HG03432 (cell line): ENCODE measurements around the gene ZNF174.

ENCODE experiments used
- ATAC-seq: cut with Tn5 transposase; IDR thresholded peaks from one replicate; pipeline ENCODE4 v1.9.1; 2021; ENCODE audit warnings: mild to moderate bottlenecking, moderate library complexity; ENCODE audit not compliant: unreplicated experiment

Gene ZNF174

GRCh38 chr16:3400779-3401688 lies at the start of gene ZNF174, which contains the start of gene ZSCAN32:
TSS of gene ZNF174 (plus strand) at chr16:3401215. CDS start at chr16:3402005, 790 bp downstream.
TSS of gene ZSCAN32 (minus strand) at chr16:3401004. CDS start at chr16:3397557, 3,447 bp downstream.
- ATAC-seq: peak; percentile 97

GRCh38 chr16:3355589-3355988 lies 45.4 kb upstream of the ZNF174 start, which contains the start of gene OR2C1:
TSS of gene OR2C1 (plus strand) at chr16:3355889. CDS start at chr16:3355941, 52 bp downstream.
- ATAC-seq: no peak

GRCh38 chr16:3356118-3356517 lies 44.9 kb upstream of the ZNF174 start:
- ATAC-seq: no peak

- no peak for ATAC-seq
Observed at GRCh38 chr16:3358871-3359270, 42.1 kb upstream of the ZNF174 start.

GRCh38 chr16:3362931-3363330 lies 38.1 kb upstream of the ZNF174 start:
- no peak for ATAC-seq

- no peak for ATAC-seq
Observed at GRCh38 chr16:3363793-3364192, 37.2 kb upstream of the ZNF174 start.

- peak; percentile 69 for ATAC-seq
Observed at GRCh38 chr16:3364774-3365427, 36.1 kb upstream of the ZNF174 start.

- ATAC-seq: no peak
Observed at GRCh38 chr16:3369073-3369472, 31.9 kb upstream of the ZNF174 start.

- no peak for ATAC-seq
Observed at GRCh38 chr16:3375680-3376079, 25.3 kb upstream of the ZNF174 start.

- ATAC-seq: no peak
Observed at GRCh38 chr16:3377917-3378316, 23.1 kb upstream of the ZNF174 start.

- no peak for ATAC-seq
Observed at GRCh38 chr16:3383045-3383448, 18.0 kb upstream of the ZNF174 start.

- ATAC-seq: no peak
Observed at GRCh38 chr16:3388325-3388724, 12.7 kb upstream of the ZNF174 start.

- no peak for ATAC-seq
Observed at GRCh38 chr16:3389663-3390338, 11.2 kb upstream of the ZNF174 start.

- no peak for ATAC-seq
Observed at GRCh38 chr16:3400446-3400778, 603 bp upstream of the ZNF174 start.

GRCh38 chr16:3401719-3402397 lies 843 bp downstream of the ZNF174 start:
- ATAC-seq: no peak

- no peak for ATAC-seq
Observed at GRCh38 chr16:3408561-3409197, 7.7 kb downstream of the ZNF174 start.

- no peak for ATAC-seq
Observed at GRCh38 chr16:3413730-3414379, 12.8 kb downstream of the ZNF174 start.

GRCh38 chr16:3431779-3432219 lies 30.8 kb downstream of the ZNF174 start:
- no peak for ATAC-seq

- ATAC-seq: no peak
Observed at GRCh38 chr16:3434373-3434772, 33.4 kb downstream of the ZNF174 start.

- no peak for ATAC-seq
Observed at GRCh38 chr16:3439637-3440036, 38.6 kb downstream of the ZNF174 start.
